HG02763 (cell line): Measurements from ENCODE around the gene CHRNA5.
"Not testable (repeated sequence)": the region's sequence is repeated elsewhere in the genome, so short reads cannot be mapped to it uniquely, and the experiment has no call there.

Experiments
- ATAC-seq: cut with Tn5 transposase; IDR thresholded peaks from one replicate; pipeline ENCODE4 v1.9.1; 2021; ENCODE audit warnings: mild to moderate bottlenecking, moderate library complexity; ENCODE audit not compliant: unreplicated experiment

CHRNA5 gene

DNA sequence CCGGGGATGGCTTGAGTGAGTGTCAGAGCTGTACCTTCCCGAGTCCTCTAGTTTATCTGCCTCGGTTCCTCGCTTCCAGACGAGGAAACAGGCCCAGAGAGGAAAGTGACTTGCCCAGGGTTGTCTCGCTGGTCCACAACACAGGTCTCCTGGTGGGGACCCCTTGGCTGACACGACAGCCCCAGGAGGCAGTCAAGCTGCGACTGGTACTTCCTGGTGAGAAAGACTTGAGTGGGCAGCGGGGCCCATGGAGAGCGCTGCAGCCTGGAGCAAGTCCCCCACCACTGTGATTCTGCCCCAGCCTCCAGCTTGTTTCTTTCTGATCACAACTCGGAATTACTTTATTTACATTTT is 600 bp upstream of the CHRNA5 start:
- no peak for ATAC-seq

- peak; percentile 5 for ATAC-seq
Observed at GRCh38 chr15:78565951-78566774, 843 bp downstream of the CHRNA5 start.

DNA sequence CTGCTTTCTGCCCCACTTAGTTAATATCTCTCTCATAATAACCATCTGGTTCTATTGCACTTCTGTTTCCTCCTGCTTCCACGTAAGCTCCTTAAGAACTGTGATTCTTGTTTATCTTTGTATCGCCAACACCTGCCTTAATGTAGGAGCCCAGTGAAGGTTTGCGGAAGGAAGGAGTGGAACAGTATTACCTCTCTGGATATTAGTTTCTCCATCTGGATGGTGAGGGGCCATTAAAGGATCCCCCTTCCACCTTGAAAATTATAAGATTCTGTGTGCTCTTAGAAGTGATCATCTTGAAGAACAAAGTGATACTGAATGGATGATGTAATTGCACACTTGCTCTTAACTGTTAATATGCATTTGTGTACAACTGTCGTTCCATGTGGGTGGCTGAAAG is 2.2 kb downstream of the CHRNA5 start:
- no peak for ATAC-seq

DNA sequence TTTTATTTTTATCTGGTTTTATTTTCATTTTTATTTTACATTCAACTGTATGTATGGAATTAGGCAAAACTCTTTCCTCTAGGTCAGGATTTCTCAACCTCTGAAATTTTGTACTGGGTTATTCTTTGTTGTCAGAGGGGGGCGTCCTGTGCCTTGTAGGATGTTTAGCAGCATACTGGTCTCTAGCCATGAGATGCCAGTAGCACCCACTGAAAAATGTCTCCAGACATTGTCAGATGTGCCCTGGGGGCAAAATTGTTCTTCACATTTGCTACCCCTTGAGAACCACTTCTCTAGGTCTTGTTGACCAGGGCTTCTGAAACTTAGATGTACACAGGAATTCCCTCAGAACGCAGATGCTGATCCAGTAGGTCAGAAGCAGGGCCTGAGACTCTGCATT is 5.4 kb downstream of the CHRNA5 start:
- no peak for ATAC-seq

DNA sequence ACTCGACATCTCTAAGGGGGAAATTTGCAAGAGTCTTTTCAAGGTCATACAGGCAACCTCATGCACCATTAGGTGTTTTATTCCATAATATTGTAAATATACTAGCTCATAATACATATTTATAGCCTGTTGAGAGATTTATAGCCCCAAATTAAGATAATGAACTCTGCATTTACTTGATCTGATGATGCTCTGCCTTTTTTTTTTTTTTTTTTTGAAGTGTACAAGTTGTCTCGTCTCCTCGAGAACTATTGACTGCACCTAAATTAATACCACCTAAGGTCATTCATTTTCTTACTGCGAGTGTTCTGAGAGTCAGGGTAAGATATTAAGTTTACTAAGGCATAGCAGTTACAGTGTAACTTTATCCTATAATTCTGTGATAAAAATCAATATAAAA is 6.1 kb downstream of the CHRNA5 start:
- ATAC-seq, result no peak

- no peak for ATAC-seq
Observed at GRCh38 chr15:78573416-78573815, 8.1 kb downstream of the CHRNA5 start.

GRCh38 chr15:78574944-78575343 is 9.6 kb downstream of the CHRNA5 start:
- ATAC-seq, result no peak

- no peak for ATAC-seq
Observed at GRCh38 chr15:78597583-78597982, 32.3 kb downstream of the CHRNA5 start.

GRCh38 chr15:78598348-78598747 is 33.0 kb downstream of the CHRNA5 start:
- no peak for ATAC-seq

- ATAC-seq, result no peak
Observed at GRCh38 chr15:78599189-78599588, 33.9 kb downstream of the CHRNA5 start.

GRCh38 chr15:78603467-78603866 is 38.1 kb downstream of the CHRNA5 start:
- no peak for ATAC-seq

GRCh38 chr15:78604420-78604819 is 39.1 kb downstream of the CHRNA5 start:
- no peak for ATAC-seq

DNA sequence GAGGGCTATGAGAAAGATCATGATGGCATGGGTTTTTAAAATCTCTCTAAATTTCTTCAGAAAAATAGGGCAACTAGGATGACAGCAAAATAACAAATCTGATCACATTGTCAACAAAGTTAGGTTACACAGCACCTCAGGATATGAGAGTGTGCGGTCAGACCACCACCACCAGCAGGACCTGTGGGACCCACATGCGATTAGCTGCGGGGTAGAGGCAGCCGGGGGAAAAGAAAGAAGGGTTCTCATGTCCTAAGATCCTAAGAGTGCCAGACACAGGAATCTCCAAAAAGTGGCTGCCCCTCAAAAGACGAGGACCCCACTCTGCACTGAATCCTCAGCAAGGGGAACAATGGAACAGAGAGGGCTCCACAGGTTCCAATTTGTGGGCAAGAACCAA is 39.9 kb downstream of the CHRNA5 start:
- no peak for ATAC-seq

- no peak for ATAC-seq
Observed at GRCh38 chr15:78605680-78606079, 40.4 kb downstream of the CHRNA5 start.

DNA sequence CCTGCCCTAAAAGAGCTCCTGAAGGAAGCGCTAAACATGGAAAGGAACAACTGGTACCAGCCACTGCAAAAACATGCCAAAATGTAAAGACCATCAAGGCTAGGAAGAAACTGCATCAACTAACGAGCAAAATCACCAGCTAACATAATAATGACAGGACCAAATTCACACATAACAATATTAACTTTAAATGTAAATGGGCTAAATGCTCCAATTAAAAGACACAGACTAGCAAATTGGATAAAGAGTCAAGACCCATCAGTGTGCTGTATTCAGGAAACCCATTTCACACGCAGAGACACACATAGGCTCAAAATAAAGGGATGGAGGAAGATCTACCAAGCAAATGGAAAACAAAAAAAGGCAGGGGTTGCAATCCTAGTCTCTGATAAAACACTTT is 44.2 kb downstream of the CHRNA5 start:
- not testable (repeated sequence) for ATAC-seq

GRCh38 chr15:78614021-78614420 is 48.7 kb downstream of the CHRNA5 start:
- no peak for ATAC-seq

GRCh38 chr15:78615151-78615589 is 49.9 kb downstream of the CHRNA5 start:
- no peak for ATAC-seq

GRCh38 chr15:78616506-78616905 is 51.2 kb downstream of the CHRNA5 start:
- ATAC-seq, result no peak

GRCh38 chr15:78617076-78617475 is 51.8 kb downstream of the CHRNA5 start:
- no peak for ATAC-seq

GRCh38 chr15:78617516-78617915 is 52.2 kb downstream of the CHRNA5 start:
- no peak for ATAC-seq

GRCh38 chr15:78618064-78618463 is 52.7 kb downstream of the CHRNA5 start:
- ATAC-seq, result no peak

GRCh38 chr15:78618490-78618934 is 53.2 kb downstream of the CHRNA5 start:
- no peak for ATAC-seq
